ENCODE data around the gene DYRK1A.
A peak's percentile ranks its signal among the peaks of the same experiment; 100 is the strongest.
"Not testable (repeated sequence)": the region's sequence is repeated elsewhere in the genome, so short reads cannot be mapped to it uniquely, and the experiment has no call there.

DYRK1A gene

GRCh38 chr21:37366482-37367316, at the start of gene DYRK1A:
Gene DYRK1A (plus strand): TSS chr21:37366773. CDS start chr21:37420375, 53,602 bp downstream.
- H2AFZ ChIP-seq (ENCODE audit: low read length, unreplicated experiment): peak within 1 kb of the TSS; percentile 73
- peaks cover 29% of the 10 kb centered on the region for H3K4me1 ChIP-seq (ENCODE audit: control insufficient read depth, insufficient read depth, low read length, unreplicated experiment)
- H3K4me3 ChIP-seq (ENCODE audit: low read depth, low read length): peak within 1 kb of the TSS; percentile 91
- no peaks in the 10 kb centered on the region for H3K36me3 ChIP-seq (ENCODE audit: insufficient read depth, low read length)
- H3K79me2 ChIP-seq (ENCODE audit: control insufficient read depth, insufficient read depth, low read length, unreplicated experiment): peaks cover 51% of the 10 kb centered on the region
- H3K27me3 ChIP-seq (ENCODE audit: insufficient read depth, low read length): no peaks in the 10 kb centered on the region
- H3K27ac ChIP-seq (ENCODE audit: low read depth, low read length): peak within 1 kb of the TSS; percentile 95

GRCh38 chr21:37319551-37319950, 47.0 kb upstream of the DYRK1A start:
- no peak overlapping the region for H3K27ac ChIP-seq (ENCODE audit: low read depth, low read length)
- no peaks in the 10 kb centered on the region for H3K27me3 ChIP-seq (ENCODE audit: insufficient read depth, low read length)
- H3K4me1 ChIP-seq (ENCODE audit: control insufficient read depth, insufficient read depth, low read length, unreplicated experiment): no peaks in the 10 kb centered on the region
- no peak overlapping the region for H3K4me3 ChIP-seq (ENCODE audit: low read depth, low read length)
- H3K79me2 ChIP-seq (ENCODE audit: control insufficient read depth, insufficient read depth, low read length, unreplicated experiment): no peaks in the 10 kb centered on the region
- no peaks in the 10 kb centered on the region for H3K36me3 ChIP-seq (ENCODE audit: insufficient read depth, low read length)
- no peak overlapping the region for H2AFZ ChIP-seq (ENCODE audit: low read length, unreplicated experiment)

DNA sequence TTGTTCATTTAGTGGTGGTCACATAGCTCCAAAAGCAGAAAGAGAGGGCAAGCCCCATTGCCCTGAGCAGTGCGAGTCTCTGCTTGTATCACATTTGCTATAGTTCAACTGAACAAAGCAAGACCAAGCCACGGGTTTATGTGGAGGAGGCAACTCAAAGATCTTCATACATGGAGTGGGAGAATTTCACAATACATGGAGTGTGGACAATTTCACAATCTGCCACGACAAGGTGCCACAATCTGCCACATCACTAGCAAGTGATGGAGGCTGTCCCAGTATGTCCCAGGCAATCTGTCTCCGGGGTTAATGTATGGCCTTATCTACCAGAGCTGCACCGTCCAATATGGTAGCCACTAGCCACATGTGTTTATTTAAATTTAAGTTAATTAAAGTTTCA, 44.5 kb upstream of the DYRK1A start:
- no peak overlapping the region for H3K27ac ChIP-seq (ENCODE audit: low read depth, low read length)
- no peaks in the 10 kb centered on the region for H3K36me3 ChIP-seq (ENCODE audit: insufficient read depth, low read length)
- H3K79me2 ChIP-seq (ENCODE audit: control insufficient read depth, insufficient read depth, low read length, unreplicated experiment): no peaks in the 10 kb centered on the region
- H3K4me1 ChIP-seq (ENCODE audit: control insufficient read depth, insufficient read depth, low read length, unreplicated experiment): no peaks in the 10 kb centered on the region
- no peaks in the 10 kb centered on the region for H3K27me3 ChIP-seq (ENCODE audit: insufficient read depth, low read length)
- no peak overlapping the region for H3K4me3 ChIP-seq (ENCODE audit: low read depth, low read length)
- H2AFZ ChIP-seq (ENCODE audit: low read length, unreplicated experiment): no peak overlapping the region

GRCh38 chr21:37324558-37324957, 42.0 kb upstream of the DYRK1A start:
- H2AFZ ChIP-seq (ENCODE audit: low read length, unreplicated experiment): no peak overlapping the region
- H3K36me3 ChIP-seq (ENCODE audit: insufficient read depth, low read length): no peaks in the 10 kb centered on the region
- H3K4me1 ChIP-seq (ENCODE audit: control insufficient read depth, insufficient read depth, low read length, unreplicated experiment): no peaks in the 10 kb centered on the region
- H3K4me3 ChIP-seq (ENCODE audit: low read depth, low read length): no peak overlapping the region
- H3K27me3 ChIP-seq (ENCODE audit: insufficient read depth, low read length): no peaks in the 10 kb centered on the region
- no peak overlapping the region for H3K27ac ChIP-seq (ENCODE audit: low read depth, low read length)
- H3K79me2 ChIP-seq (ENCODE audit: control insufficient read depth, insufficient read depth, low read length, unreplicated experiment): no peaks in the 10 kb centered on the region

DNA sequence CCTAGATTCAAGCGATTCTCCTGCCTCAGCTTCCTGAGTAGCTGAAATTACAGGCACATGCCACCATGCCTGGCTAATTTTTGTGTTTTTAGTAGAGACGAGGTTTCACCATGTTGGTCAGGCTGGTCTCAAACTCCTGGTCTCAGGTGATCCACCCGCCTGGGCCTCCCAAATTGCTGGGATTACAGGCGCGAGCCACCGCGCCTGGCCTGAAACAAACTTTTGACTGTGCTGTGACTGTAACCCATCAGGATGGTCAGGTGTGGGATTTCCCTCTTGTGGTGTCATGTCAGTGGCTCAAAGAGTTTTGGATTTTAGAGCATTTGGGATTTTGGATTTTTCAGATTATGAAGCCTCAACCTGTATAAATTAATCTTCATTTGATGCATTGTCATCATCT, 38.4 kb upstream of the DYRK1A start:
- H3K4me3 ChIP-seq (ENCODE audit: low read depth, low read length); H3K27ac ChIP-seq (ENCODE audit: low read depth, low read length); H3K27me3 ChIP-seq (ENCODE audit: insufficient read depth, low read length); H3K79me2 ChIP-seq (ENCODE audit: control insufficient read depth, insufficient read depth, low read length, unreplicated experiment); H3K36me3 ChIP-seq (ENCODE audit: insufficient read depth, low read length); H2AFZ ChIP-seq (ENCODE audit: low read length, unreplicated experiment); H3K4me1 ChIP-seq (ENCODE audit: control insufficient read depth, insufficient read depth, low read length, unreplicated experiment): not testable (repeated sequence)

- Histone ChIP-seq H2AFZ (ENCODE audit: low read length, unreplicated experiment) (no peak overlapping the region), H3K4me3 (ENCODE audit: low read depth, low read length) (no peak overlapping the region), H3K36me3 (ENCODE audit: insufficient read depth, low read length) (no peaks in the 10 kb centered on the region), H3K27ac (ENCODE audit: low read depth, low read length) (no peak overlapping the region), H3K27me3 (ENCODE audit: insufficient read depth, low read length) (no peaks in the 10 kb centered on the region), H3K79me2 (ENCODE audit: control insufficient read depth, insufficient read depth, low read length, unreplicated experiment) (no peaks in the 10 kb centered on the region), H3K4me1 (ENCODE audit: control insufficient read depth, insufficient read depth, low read length, unreplicated experiment) (no peaks in the 10 kb centered on the region)
Measured at GRCh38 chr21:37331411-37331810, 35.2 kb upstream of the DYRK1A start.

GRCh38 chr21:37335053-37335452, 31.5 kb upstream of the DYRK1A start:
- Histone ChIP-seq H3K4me1 (ENCODE audit: control insufficient read depth, insufficient read depth, low read length, unreplicated experiment) (peaks cover 19% of the 10 kb centered on the region), H3K27me3 (ENCODE audit: insufficient read depth, low read length) (no peaks in the 10 kb centered on the region), H2AFZ (ENCODE audit: low read length, unreplicated experiment) (no peak overlapping the region), H3K27ac (ENCODE audit: low read depth, low read length) (no peak overlapping the region), H3K79me2 (ENCODE audit: control insufficient read depth, insufficient read depth, low read length, unreplicated experiment) (no peaks in the 10 kb centered on the region), H3K36me3 (ENCODE audit: insufficient read depth, low read length) (no peaks in the 10 kb centered on the region), H3K4me3 (ENCODE audit: low read depth, low read length) (no peak overlapping the region)

GRCh38 chr21:37337179-37337578, 29.4 kb upstream of the DYRK1A start:
- Histone ChIP-seq H3K4me1 (ENCODE audit: control insufficient read depth, insufficient read depth, low read length, unreplicated experiment) (peaks cover 19% of the 10 kb centered on the region), H3K4me3 (ENCODE audit: low read depth, low read length) (no peak overlapping the region), H3K27ac (ENCODE audit: low read depth, low read length) (no peak overlapping the region), H3K36me3 (ENCODE audit: insufficient read depth, low read length) (no peaks in the 10 kb centered on the region), H2AFZ (ENCODE audit: low read length, unreplicated experiment) (no peak overlapping the region), H3K79me2 (ENCODE audit: control insufficient read depth, insufficient read depth, low read length, unreplicated experiment) (no peaks in the 10 kb centered on the region), H3K27me3 (ENCODE audit: insufficient read depth, low read length) (no peaks in the 10 kb centered on the region)

GRCh38 chr21:37337831-37338230, 28.7 kb upstream of the DYRK1A start:
- Histone ChIP-seq H3K4me3 (ENCODE audit: low read depth, low read length) (no peak overlapping the region), H3K79me2 (ENCODE audit: control insufficient read depth, insufficient read depth, low read length, unreplicated experiment) (no peaks in the 10 kb centered on the region), H3K27ac (ENCODE audit: low read depth, low read length) (peak overlapping the region; percentile 91), H2AFZ (ENCODE audit: low read length, unreplicated experiment) (no peak overlapping the region), H3K27me3 (ENCODE audit: insufficient read depth, low read length) (no peaks in the 10 kb centered on the region), H3K36me3 (ENCODE audit: insufficient read depth, low read length) (no peaks in the 10 kb centered on the region), H3K4me1 (ENCODE audit: control insufficient read depth, insufficient read depth, low read length, unreplicated experiment) (peaks cover 19% of the 10 kb centered on the region)

DNA sequence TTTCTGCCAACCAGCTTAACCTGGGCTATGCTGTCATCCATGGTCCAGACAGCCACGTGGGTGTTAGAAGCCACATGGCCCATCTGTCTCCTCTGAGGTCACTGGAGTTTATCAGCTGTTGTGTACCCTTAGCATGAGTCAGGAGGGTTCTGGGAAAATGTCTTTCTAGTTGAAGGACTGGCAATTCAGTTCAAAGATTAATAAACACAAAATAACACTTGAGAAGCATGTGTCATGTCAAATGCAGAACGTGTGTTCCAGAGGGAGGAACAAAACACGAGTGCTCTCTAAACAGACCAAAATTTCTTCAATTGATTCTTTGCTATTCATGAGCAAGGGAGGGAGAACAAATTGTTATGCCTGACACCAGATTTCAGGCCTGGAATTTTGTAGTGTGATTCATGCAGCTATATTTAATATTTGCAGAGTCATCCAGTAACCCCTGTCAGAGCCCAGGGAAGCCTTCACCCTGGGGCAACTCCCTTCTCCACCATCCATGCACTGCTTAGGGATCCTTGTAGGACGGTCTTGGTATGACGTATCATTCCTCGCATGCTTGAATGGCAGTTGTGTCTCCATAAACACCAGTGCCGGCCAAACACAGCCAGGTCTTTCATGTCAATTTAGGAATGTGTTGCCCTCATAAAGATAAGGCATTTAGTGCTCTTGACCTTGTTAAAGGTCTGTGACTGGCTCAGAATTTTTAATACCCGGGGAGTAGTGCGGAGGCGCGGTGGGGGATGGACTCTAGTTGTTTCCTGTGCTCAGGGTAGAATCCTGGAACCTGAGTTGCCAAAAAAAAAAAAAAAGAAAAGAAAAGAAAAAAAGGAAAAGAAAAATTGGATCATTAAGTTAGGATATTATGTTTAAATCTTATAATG, 27.7 kb upstream of the DYRK1A start:
- Histone ChIP-seq H3K27ac (ENCODE audit: low read depth, low read length) (peak overlapping the region; percentile 91), H3K4me3 (ENCODE audit: low read depth, low read length) (peak overlapping the region; percentile 37), H2AFZ (ENCODE audit: low read length, unreplicated experiment) (peak overlapping the region; percentile 61), H3K36me3 (ENCODE audit: insufficient read depth, low read length) (no peaks in the 10 kb centered on the region), H3K27me3 (ENCODE audit: insufficient read depth, low read length) (no peaks in the 10 kb centered on the region), H3K79me2 (ENCODE audit: control insufficient read depth, insufficient read depth, low read length, unreplicated experiment) (no peaks in the 10 kb centered on the region), H3K4me1 (ENCODE audit: control insufficient read depth, insufficient read depth, low read length, unreplicated experiment) (peaks cover 19% of the 10 kb centered on the region)
